Adipocyte (in vitro differentiated cells): ENCODE data around the gene GRK1.
"Not testable (repeated sequence)": the region's sequence is repeated elsewhere in the genome, so short reads cannot be mapped to it uniquely, and the experiment has no call there.

ENCODE experiments used
- DNase-seq: peaks from one replicate; pipeline ENCODE4 v3.0.0-alpha.2; 2015; ENCODE audit warnings: low read depth
- H3K27me3 ChIP-seq: replicated peaks from 2 replicates; pipeline ENCODE4 v1.7.0; 2013; ENCODE audit warnings: mild to moderate bottlenecking, low read length, moderate library complexity; ENCODE audit not compliant: control insufficient read depth, insufficient read depth
- H3K36me3 ChIP-seq: 2 replicates; pipeline ENCODE4 v1.7.0; 2013; ENCODE audit warnings: low read length, mild to moderate bottlenecking, moderate library complexity; ENCODE audit not compliant: control insufficient read depth, insufficient read depth, severe bottlenecking
- H3K4me1 ChIP-seq: 2 replicates; pipeline ENCODE4 v1.7.0; 2013; ENCODE audit warnings: mild to moderate bottlenecking, low read length, moderate library complexity; ENCODE audit not compliant: control insufficient read depth, insufficient read depth
- H3K4me3 ChIP-seq: 2 replicates; pipeline ENCODE4 v1.7.0; 2013; ENCODE audit warnings: mild to moderate bottlenecking, low read length, moderate library complexity
- H3K9ac ChIP-seq: 2 replicates; pipeline ENCODE4 v1.7.0; 2013; ENCODE audit warnings: mild to moderate bottlenecking, low read length, moderate library complexity
- H3K9me3 ChIP-seq: 2 replicates; pipeline ENCODE4 v1.7.0; 2013; ENCODE audit warnings: mild to moderate bottlenecking, low read length, moderate library complexity; ENCODE audit not compliant: control insufficient read depth

GRK1 gene

DNA sequence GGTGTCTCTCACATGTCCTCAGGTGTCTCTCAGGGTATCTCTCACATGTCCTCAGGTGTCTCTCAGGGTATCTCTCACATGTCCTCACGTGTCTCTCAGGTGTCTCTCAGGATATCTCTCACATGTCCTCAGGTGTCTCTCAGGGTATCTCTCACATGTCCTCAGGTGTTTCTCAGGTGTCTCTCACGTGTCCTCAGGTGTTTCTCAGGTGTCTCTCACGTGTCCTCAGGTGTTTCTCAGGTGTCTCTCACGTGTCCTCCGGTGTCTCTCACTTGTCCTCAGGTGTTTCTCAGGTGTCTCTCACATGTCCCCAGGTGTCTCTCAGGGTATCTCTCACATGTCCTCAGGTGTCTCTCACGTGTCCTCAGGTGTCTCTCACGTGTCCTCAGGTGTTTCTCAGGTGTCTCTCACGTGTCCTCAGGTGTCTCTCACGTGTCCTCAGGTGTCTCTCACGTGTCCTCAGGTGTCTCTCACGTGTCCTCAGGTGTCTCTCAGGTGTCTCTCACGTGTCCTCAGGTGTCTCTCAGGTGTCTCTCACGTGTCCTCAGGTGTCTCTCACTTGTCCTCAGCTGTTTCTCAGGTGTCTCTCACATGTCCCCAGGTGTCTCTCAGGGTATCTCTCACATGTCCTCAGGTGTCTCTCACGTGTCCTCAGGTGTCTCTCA, 42.2 kb upstream of the GRK1 start:
- H3K36me3 ChIP-seq, result peaks cover 14% of the 10 kb centered on the region
- H3K9ac ChIP-seq, DNase-seq, H3K4me3 ChIP-seq, H3K4me1 ChIP-seq, H3K9me3 ChIP-seq, H3K27me3 ChIP-seq: not testable (repeated sequence)

DNA sequence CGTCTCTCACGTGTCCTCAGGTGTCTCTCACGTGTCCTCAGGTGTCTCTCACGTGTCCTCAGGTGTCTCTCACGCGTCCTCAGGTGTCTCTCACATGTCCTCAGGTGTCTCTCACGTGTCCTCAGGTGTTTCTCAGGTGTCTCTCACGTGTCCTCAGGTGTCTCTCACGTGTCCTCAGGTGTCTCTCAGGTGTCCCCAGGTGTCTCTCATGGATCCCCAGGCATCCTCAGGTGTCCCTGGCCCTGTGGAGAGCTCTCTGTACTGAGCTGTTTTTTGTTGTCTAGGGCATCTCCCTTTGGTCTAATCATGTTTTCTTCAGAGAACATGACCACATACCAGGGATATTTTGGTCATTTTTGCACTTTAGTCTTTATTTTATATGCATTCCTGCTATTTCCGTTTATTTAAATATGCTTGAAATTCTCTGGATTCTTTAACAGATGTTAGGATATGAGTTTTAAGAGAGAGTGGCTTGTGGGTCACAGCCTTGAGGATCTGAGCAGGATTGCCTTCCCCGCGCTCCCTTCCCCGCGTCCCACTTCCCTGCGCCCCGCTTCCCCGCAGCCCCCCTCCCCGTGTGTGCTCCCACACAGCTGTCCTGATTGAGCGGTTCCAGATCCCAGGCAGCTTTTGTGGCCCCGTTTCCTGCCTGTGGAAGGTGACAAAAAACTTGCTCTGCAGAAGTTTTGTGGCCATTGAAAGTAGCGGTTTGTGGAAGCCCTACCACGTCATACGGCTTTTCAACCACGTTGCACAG, 40.9 kb upstream of the GRK1 start:
- Histone ChIP-seq H3K27me3 (no peaks in the 10 kb centered on the region), H3K4me3 (no peak overlapping the region), H3K36me3 (peaks cover 25% of the 10 kb centered on the region), H3K9ac (no peak overlapping the region), H3K4me1 (no peaks in the 10 kb centered on the region), H3K9me3 (no peaks in the 10 kb centered on the region)
- peak; percentile 66 for DNase-seq

DNA sequence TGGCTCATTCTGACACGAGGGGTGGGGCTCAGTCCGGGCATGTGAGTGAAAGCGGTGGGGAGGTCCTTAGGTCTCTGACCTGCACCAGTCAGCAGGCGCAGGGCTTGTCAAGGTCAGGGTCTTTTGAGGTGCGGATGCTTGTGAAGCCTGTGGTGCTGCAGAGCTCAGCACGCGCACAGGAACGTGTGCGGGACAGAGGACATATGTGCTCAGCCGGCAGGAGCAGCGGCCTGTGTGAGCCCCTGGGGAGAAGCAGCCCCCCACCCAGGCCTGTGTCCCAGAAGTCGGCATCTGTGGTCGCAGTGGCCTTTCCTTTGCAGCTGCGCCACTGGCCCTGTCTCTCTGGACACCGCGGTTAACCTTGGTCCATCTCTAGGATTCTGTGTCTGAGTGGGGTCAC, 39.9 kb upstream of the GRK1 start:
- H3K9me3 ChIP-seq, result no peaks in the 10 kb centered on the region
- H3K4me3 ChIP-seq, result no peak overlapping the region
- H3K4me1 ChIP-seq, result no peaks in the 10 kb centered on the region
- H3K36me3 ChIP-seq, result peaks cover 35% of the 10 kb centered on the region
- no peak overlapping the region for H3K9ac ChIP-seq
- DNase-seq, result no peak
- H3K27me3 ChIP-seq, result no peaks in the 10 kb centered on the region

DNA sequence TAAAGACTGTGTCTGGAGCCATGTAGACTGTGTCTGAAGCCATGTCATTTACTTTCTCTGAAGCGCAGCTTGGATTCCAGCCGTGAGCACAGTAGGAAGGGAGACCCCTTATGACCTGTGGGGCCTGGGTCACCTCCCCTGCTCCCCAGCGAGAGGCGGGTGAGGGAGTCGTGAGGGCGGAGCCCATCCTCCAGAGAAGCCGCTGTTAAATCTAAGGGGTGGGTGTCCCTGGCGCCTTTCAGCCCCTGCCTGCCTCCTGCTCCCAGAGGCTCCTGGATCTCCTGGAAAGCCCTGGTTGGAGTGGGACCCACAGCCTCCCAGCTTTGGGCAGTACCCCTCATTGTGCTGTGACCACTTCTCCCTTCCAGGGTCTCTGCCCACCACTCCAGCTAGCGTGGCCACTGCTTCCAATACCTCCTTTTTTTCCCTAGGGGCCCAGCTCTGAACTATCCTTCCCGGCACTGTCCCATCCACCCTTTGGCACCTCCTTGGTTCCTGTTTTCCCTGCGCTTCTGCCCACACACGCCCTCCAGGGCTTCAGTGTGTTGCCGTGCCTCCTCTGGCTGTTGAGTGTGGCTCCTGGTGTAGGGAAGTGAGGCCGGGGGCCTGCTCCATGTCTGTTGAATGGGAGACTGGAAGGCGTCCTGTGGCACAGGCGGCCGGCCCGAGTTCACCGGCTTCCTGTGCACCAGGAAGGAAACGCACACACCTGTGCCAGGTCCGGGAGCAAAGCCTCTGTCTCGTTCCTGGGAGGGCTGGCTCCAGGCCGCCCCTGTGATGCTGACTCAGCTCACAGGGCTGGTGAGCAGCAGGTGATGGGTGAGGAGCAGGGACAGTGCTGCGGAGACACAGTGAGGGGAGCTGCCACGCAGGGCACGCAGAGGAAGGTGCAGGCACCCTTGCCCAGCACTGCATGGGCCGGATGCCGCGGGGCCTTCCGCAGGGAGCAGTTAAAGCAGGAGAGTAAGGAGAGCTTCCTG, 38.4 kb upstream of the GRK1 start:
- no peaks in the 10 kb centered on the region for H3K4me1 ChIP-seq
- H3K36me3 ChIP-seq, result peaks cover 47% of the 10 kb centered on the region
- no peak for DNase-seq
- no peak overlapping the region for H3K4me3 ChIP-seq
- no peaks in the 10 kb centered on the region for H3K9me3 ChIP-seq
- no peak overlapping the region for H3K9ac ChIP-seq
- H3K27me3 ChIP-seq, result no peaks in the 10 kb centered on the region

DNA sequence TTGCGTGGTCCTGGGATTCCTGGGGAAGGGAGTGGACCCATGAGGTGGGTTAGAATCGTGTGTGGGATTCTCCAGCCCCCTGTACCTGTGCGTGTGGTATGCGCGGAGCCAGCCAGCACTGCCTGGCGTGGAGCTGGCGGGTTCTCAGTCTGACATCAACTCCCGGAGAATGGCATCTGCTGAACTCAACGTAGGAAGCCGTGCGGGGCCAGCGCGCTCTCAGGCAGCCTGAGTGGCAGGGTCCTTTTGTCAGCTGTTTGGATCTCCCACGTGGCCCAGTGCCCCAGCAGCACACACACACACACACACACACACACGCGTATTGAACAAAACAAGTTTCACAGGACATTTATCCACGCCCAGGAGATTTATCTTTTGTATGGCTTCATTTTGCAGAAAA, 37.2 kb upstream of the GRK1 start:
- no peaks in the 10 kb centered on the region for H3K27me3 ChIP-seq
- no peak for DNase-seq
- H3K9me3 ChIP-seq, result no peaks in the 10 kb centered on the region
- H3K9ac ChIP-seq, result no peak overlapping the region
- H3K36me3 ChIP-seq, result peaks cover 55% of the 10 kb centered on the region
- H3K4me3 ChIP-seq, result no peak overlapping the region
- H3K4me1 ChIP-seq, result no peaks in the 10 kb centered on the region

DNA sequence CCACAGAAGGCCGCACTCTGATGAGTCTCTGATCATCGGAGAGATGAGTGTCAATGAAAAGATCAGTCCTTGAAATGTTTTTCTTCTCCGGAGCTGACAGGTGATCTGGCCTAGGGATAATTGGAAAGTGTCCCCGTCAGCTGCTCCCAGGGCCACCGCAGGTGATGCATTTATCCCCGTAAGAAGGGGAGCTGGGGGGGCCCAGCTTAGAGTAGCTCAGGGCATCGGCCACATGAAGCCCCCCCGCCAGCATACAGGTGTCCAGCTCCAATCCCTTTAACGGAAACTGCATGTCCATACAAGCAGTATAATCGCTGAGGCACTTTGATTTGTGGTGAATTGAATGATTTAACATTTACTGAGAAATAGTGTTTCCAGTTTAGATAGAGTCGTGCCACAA, 36.7 kb upstream of the GRK1 start:
- H3K27me3 ChIP-seq, result no peaks in the 10 kb centered on the region
- H3K36me3 ChIP-seq, result peaks cover 59% of the 10 kb centered on the region
- DNase-seq, result no peak
- no peaks in the 10 kb centered on the region for H3K4me1 ChIP-seq
- no peaks in the 10 kb centered on the region for H3K9me3 ChIP-seq
- no peak overlapping the region for H3K4me3 ChIP-seq
- H3K9ac ChIP-seq, result no peak overlapping the region

DNA sequence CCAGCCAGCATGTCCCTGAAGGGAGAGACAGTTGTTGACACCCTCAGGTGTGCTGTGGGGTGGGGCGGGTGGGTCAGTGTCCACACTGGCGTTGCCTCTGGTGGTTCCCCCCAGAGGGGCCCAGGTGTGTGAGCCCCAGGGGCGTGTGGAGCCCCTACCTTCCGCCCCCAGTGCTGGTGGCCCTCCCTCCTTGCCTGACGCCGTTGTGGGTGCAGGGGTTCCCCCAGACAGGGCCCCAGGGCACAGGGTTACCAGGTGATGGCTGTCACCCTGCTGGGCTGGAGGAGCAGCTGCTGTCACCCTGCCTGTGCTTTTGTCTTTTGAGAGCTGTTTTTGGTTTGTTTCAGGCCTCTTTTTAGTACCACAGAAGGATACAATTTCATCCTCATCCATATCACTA, 36.2 kb upstream of the GRK1 start:
- Histone ChIP-seq H3K27me3 (no peaks in the 10 kb centered on the region), H3K4me1 (no peaks in the 10 kb centered on the region), H3K36me3 (peaks cover 64% of the 10 kb centered on the region), H3K9me3 (no peaks in the 10 kb centered on the region), H3K4me3 (no peak overlapping the region), H3K9ac (no peak overlapping the region)
- no peak for DNase-seq

DNA sequence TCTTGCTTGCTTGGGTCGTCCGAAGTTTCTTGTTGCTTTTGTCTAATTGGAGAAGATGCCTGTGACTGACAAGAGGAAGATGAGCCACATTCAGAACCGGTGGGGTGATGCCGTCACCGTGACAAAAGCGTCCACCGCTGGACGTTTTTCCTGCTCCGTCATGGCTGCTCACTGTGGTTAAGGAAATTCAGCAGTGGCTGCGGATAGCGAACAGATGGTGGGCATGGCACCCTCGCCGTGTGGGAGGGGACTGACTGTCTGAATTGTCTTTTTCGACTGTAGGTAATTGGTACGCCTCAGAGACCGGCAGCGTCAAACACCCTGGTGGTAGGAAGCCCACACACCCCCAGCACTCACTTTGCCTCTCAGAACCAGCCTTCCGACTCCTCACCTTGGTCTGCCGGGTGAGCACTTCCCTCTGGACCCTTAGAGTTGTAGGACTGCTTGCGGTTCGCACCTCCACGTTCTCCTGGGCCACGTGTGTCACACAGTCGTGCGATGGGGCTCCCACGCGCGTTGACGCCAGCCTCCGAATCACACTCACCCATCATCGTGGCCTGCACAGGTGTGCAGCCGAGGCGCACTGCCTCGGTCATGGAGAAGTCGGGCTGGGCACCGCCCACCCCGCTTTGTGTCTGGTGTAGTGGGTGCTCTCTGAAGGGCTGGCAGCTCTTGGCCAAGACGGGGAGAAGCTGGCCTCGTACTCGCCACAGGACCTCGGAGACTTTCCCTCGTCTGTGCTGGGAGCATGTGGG, 35.5 kb upstream of the GRK1 start:
- no peak overlapping the region for H3K4me3 ChIP-seq
- peaks cover 71% of the 10 kb centered on the region for H3K36me3 ChIP-seq
- no peak for DNase-seq

DNA sequence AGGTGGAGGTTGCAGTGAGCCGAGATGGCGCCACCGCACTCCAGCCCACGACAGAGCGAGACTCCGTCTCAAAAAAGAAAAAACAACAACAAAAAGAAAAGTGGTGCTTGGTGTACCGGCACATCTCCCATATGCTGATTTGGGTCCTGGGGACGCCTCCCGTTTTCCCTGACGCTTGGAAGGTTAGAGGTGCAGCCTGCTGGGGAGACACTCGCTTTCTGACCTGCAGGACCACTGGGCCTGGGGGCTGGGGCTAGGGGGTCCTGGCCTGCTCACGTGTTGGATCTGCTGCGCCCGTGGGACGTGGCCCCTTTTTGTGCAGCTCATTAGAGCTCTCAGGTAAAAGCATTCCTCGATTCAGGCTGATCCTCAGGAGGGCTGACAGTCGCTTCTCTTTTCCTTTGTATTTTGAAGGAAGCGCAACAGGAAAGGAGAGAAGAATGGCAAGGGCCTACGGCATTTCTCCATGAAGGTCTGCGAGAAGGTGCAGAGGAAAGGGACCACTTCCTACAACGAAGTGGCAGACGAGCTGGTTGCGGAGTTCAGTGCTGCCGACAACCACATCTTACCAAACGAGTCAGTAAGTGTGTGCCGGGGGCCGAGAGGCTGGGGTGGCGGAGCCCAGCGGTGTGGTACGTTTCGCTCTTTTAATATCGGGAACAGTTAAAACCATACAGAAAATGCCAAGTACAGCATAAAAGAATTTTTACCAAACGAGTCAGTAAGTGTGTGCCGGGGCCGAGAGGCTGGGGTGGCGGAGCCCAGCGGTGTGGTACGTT, 34.1 kb upstream of the GRK1 start:
- no peak overlapping the region for H3K4me3 ChIP-seq
- no peaks in the 10 kb centered on the region for H3K4me1 ChIP-seq
- peaks cover 85% of the 10 kb centered on the region for H3K36me3 ChIP-seq
- no peaks in the 10 kb centered on the region for H3K27me3 ChIP-seq
- H3K9ac ChIP-seq, result no peak overlapping the region
- no peaks in the 10 kb centered on the region for H3K9me3 ChIP-seq
- no peak for DNase-seq

More for the DNA sequence above, 35.5 kb upstream of the GRK1 start:
- Histone ChIP-seq H3K9ac (no peak overlapping the region), H3K27me3 (no peaks in the 10 kb centered on the region), H3K9me3 (no peaks in the 10 kb centered on the region), H3K4me1 (no peaks in the 10 kb centered on the region)

DNA sequence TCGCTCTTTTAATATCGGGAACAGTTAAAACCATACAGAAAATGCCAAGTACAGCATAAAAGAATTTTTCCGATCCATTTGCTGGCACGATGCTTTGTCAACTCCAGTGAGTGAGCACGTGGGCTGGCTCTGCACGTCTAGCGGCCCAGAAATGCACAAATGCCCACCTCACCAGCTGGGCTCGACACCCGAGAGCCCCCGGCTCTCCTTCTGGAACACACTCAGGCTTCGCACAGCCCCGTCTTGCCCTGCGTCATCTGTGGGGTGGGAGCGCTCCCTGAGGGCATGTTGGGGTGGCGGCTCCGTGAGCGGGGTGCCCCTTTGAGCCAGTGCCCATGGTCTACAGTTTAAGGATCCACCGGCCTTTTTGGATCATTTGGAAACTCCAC, 33.5 kb upstream of the GRK1 start:
- no peaks in the 10 kb centered on the region for H3K9me3 ChIP-seq
- no peak overlapping the region for H3K9ac ChIP-seq
- H3K27me3 ChIP-seq, result no peaks in the 10 kb centered on the region
- no peak overlapping the region for H3K4me3 ChIP-seq
- H3K4me1 ChIP-seq, result no peaks in the 10 kb centered on the region
- DNase-seq, result no peak
- H3K36me3 ChIP-seq, result peaks cover 86% of the 10 kb centered on the region
